ENCODE measurements around the gene SPAM1. TPM values are rescaled to one million over a fixed set of nuclear protein-coding genes. Genes with fewer than 3 reads are reported as not detected.

Gene SPAM1
- total and polyA plus RNA-seq, 8 donors, result not detected

- H3K4me1 ChIP-seq, result no peaks in the 10 kb centered on the region
- H3K27me3 ChIP-seq, result no peaks in the 10 kb centered on the region
- no peaks in the 10 kb centered on the region for H3K9me3 ChIP-seq
- ATAC-seq (no peak), DNase-seq (no peak)
- TF ChIP-seq CTCF (IDR thresholded peaks at IDR 0.05), result no peak
- H3K36me3 ChIP-seq, result no peaks in the 10 kb centered on the region
- no peak overlapping the region for H3K4me3 ChIP-seq
- no peak overlapping the region for H3K27ac ChIP-seq
- intact Hi-C loops (cut with DNase I), result no loop called here
These were observed 6.7 kb upstream of the SPAM1 start for GRCh38 chr7:123918309-123918708.

DNA sequence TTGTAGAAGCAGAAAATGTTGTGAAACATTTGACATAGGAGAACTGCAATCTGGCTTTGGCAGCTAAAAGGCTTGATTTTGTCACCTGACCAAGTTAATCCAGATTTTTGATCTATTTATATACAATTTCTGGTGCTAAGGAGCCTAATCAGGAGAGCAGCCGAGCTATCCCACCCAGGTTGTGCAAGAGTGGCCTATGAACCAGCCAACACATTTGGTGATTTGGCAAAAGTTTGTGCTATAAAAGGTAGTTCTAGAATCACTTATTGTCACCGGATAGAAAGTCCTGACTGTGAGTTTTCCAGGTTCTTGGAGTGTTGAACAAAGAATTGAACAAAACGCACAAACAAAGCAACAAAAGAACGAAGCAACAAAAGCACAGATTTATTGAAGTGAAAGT lies 1.4 kb upstream of the SPAM1 start:
- Histone ChIP-seq H3K27me3 (no peaks in the 10 kb centered on the region), H3K4me1 (no peaks in the 10 kb centered on the region), H3K4me3 (no peak overlapping the region), H3K36me3 (no peaks in the 10 kb centered on the region), H3K9me3 (no peaks in the 10 kb centered on the region), H3K27ac (no peak overlapping the region)
- no peak for ATAC-seq
- intact Hi-C loops (cut with DNase I), result no loop called here
- no peak for DNase-seq
- TF ChIP-seq CTCF (IDR thresholded peaks at IDR 0.05), result no peak

DNA sequence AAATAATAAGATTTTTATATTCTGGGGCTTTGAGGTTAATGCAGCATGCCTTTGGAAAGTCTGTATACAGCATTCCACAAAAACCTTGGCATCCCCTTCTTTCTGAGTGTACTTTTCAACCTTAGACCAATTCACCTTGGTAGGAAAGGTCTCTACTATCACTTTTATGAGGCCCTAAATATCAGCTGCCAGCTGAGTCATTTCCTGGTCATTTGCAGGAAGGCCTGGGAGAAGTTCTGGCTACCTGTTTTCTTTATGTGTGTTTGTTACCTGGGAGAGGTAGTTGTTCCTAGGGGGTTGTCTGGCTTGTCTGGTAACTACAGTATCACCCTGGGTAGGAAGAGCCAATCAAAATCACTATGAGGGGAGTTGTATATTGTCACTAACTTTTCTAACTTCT lies 4.1 kb downstream of the SPAM1 start:
- H3K27me3 ChIP-seq, result no peaks in the 10 kb centered on the region
- intact Hi-C loops (cut with DNase I), result no loop called here
- H3K4me3 ChIP-seq, result no peak overlapping the region
- H3K4me1 ChIP-seq, result no peaks in the 10 kb centered on the region
- no peak for TF ChIP-seq CTCF (IDR thresholded peaks at IDR 0.05)
- DNase-seq (no peak), ATAC-seq (no peak)
- H3K27ac ChIP-seq, result no peak overlapping the region
- no peaks in the 10 kb centered on the region for H3K36me3 ChIP-seq
- no peaks in the 10 kb centered on the region for H3K9me3 ChIP-seq

DNA sequence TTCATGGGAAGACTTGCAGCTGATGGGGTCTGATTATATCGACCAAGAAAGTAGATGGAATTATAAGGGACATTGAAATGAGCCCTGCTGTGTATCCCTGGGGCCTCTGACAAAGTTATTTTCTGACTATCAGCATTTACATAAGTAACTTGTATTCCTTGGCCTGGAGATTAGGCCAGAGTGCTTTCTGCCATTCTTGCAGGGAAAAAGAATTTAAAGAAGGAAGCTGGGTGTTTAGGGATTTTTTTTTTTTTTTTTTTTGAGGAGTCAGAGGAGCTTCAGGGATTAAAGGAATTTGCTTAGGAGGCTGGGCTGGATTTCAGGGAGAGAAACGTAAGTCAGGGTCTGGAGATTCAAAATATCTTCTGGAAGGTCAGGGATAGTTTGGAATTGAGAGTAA lies 4.6 kb downstream of the SPAM1 start:
- intact Hi-C loops (cut with DNase I), result no loop called here
- TF ChIP-seq CTCF (IDR thresholded peaks at IDR 0.05), result no peak
- Histone ChIP-seq H3K27me3 (no peaks in the 10 kb centered on the region), H3K4me3 (no peak overlapping the region), H3K27ac (no peak overlapping the region), H3K4me1 (no peaks in the 10 kb centered on the region), H3K36me3 (no peaks in the 10 kb centered on the region), H3K9me3 (no peaks in the 10 kb centered on the region)
- DNase-seq, result no peak
- no peak for ATAC-seq

DNA sequence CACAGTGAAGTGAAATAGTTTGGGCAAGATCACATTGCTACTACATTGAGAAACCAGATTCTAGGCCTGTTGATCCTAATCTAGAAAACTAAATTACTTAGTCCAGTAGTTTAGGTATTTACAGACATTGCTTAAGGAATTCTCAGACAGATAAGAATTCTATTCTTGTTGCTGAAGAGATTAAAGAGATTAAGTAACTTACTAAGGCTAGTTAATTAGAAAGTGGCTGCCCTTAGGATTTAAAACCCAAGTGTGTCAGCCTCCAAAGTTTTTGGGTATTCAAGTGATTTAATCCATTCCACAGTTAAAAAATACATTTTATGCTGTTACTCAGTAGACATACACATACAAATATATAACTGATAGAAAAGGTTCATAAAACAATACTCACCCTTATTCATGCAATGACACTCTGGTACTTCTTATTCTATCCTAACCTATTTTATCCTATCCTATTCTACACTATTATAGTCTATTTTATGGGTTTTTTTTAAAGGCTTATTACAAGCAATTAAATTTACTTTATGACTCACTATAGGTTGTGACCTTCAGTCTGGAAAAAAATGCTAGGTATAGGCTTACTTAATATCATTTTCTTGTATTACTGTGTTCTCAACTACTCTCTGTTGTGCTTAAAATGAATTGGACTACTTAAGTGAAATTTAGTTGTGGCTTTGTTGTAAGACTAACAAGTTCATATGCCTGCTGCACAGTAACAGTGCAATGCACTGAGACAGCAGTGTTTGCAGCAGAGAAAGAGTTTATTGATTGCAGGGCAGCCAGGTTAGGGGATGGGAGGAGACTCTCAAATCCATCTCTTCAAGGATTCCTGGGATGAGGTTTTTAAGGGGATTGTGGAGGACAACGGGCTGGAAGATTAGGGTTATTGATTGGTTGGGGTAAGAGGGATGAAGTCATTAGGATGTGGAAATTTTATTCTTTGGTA lies 10.7 kb downstream of the SPAM1 start:
- H3K4me3 ChIP-seq, result no peak overlapping the region
- peaks cover 0 to 10% of the 10 kb centered on the region in 2 donors for H3K9me3 ChIP-seq
- H3K36me3 ChIP-seq, result no peaks in the 10 kb centered on the region
- H3K27ac ChIP-seq, result no peak overlapping the region
- intact Hi-C loops (cut with DNase I), result no loop called here
- DNase-seq (no peak), ATAC-seq (no peak)
- no peak for TF ChIP-seq CTCF (IDR thresholded peaks at IDR 0.05)
- H3K4me1 ChIP-seq, result no peaks in the 10 kb centered on the region
- no peaks in the 10 kb centered on the region for H3K27me3 ChIP-seq
